A549 (cell line): ENCODE results near the gene ALDH1A1.

Source experiments
- CBX8 ChIP-seq: fragments of 200-600 bp; sonication (generic); IDR thresholded peaks from 2 replicates; pipeline ENCODE4 v1.6.1; 2016
- CEBPB ChIP-seq, 2 experiments: fragments of >200 bp in 1 of 2; sonication (Bioruptor Twin) in 1 of 2; formaldehyde crosslinking in 1 of 2; IDR thresholded peaks; 2 replicates each; pipeline ENCODE4 v1.6.1; 2012 to 2016
- EP300 ChIP-seq, 2 experiments: fragments of >200 bp; sonication (Bioruptor Twin); formaldehyde crosslinking; IDR thresholded peaks; 2 replicates in 1 of 2; 3 replicates in 1 of 2; pipeline ENCODE4 v1.6.1; 2016 to 2017
- HOXB13 ChIP-seq: fragments of 250-450 bp; sonication (Bioruptor Pico); IDR thresholded peaks from 2 replicates; pipeline ENCODE4 v1.5.0; 2020; ENCODE audit warnings: low read depth, mild to moderate bottlenecking, moderate library complexity
- JUN ChIP-seq, 2 experiments: fragments of >200 bp; sonication (Bioruptor Twin); formaldehyde crosslinking; IDR thresholded peaks; 2 replicates in 1 of 2; 3 replicates in 1 of 2; pipeline ENCODE4 v1.6.1; 2016 to 2017
- JUNB ChIP-seq: fragments of >200 bp; sonication (Bioruptor Twin); formaldehyde crosslinking; IDR thresholded peaks from 2 replicates; pipeline ENCODE4 v1.6.1; 2016
- MAFK ChIP-seq: fragments of 450-650 bp; IDR thresholded peaks from 2 replicates; pipeline ENCODE4 v1.6.1; 2014; ENCODE audit not compliant: partially characterized antibody
- POLR2A ChIP-seq: IDR thresholded peaks from 2 replicates; pipeline ENCODE4 v1.6.1; 2012; ENCODE audit warnings: mild to moderate bottlenecking, low read length
- RAD21 ChIP-seq, 2 experiments: fragments of >200 bp in 1 of 2; sonication (Bioruptor Twin) in 1 of 2; formaldehyde crosslinking in 1 of 2; IDR thresholded peaks in 1 of 2; conservative IDR thresholded peaks in 1 of 2; 2 replicates in 1 of 2; 3 replicates in 1 of 2; pipeline ENCODE4 v1.6.1; 2012 to 2018; ENCODE audit warnings: inconsistent platforms in 1 of 2
- RNF2 ChIP-seq: fragments of 200-600 bp; sonication (generic); IDR thresholded peaks from 2 replicates; pipeline ENCODE4 v1.6.1; 2016; ENCODE audit warnings: low read depth, mild to moderate bottlenecking, antibody characterized with exemption, moderate library complexity, borderline replicate concordance
- TF ChIP-seq, protein P1 (sequence below): fragments of >200 bp; sonication (Bioruptor Twin); formaldehyde crosslinking; IDR thresholded peaks from 3 replicates; pipeline ENCODE4 v1.5.1; 2016
- TF ChIP-seq, protein P2 (sequence below): IDR thresholded peaks from 2 replicates; pipeline ENCODE4 v1.6.1; 2012

DNA sequence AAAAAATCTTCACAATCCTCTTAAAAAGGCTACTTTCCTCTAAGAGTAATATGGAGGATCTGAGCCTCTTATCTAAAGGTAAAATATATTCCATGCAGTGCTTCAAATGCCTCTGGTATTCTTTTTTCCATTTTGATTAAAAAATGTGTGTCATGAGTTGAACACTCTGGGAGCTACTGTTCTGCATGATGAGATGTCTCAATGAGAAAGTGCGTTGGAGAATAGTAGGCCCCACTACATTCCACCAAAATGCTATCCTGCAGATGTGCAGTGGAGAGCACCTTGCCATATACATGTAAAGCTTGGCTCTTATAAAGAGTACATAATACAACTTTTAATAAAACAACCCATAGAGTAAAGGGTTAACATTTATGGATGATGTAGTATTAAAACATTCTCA is 26.3 kb downstream of the ALDH1A1 start:
- TF ChIP-seq CBX8 (no peak), EP300 (IDR thresholded peaks at IDR 0.05) (no peak), CEBPB (IDR thresholded peaks at IDR 0.05) (no peak), JUN (IDR thresholded peaks at IDR 0.05) (peak in 1 of 2 experiments; percentile 1; a peak in 1 of 5 replicates), HOXB13 (no peak), MAFK (no peak), RNF2 (no peak), POLR2A (no peak), JUNB (no peak), RAD21 (conservative IDR thresholded peaks at IDR 0.05 in 1 of 2, IDR thresholded peaks at IDR 0.05 in 1 of 2) (no peak)
- TF ChIP-seq, protein P1, sequence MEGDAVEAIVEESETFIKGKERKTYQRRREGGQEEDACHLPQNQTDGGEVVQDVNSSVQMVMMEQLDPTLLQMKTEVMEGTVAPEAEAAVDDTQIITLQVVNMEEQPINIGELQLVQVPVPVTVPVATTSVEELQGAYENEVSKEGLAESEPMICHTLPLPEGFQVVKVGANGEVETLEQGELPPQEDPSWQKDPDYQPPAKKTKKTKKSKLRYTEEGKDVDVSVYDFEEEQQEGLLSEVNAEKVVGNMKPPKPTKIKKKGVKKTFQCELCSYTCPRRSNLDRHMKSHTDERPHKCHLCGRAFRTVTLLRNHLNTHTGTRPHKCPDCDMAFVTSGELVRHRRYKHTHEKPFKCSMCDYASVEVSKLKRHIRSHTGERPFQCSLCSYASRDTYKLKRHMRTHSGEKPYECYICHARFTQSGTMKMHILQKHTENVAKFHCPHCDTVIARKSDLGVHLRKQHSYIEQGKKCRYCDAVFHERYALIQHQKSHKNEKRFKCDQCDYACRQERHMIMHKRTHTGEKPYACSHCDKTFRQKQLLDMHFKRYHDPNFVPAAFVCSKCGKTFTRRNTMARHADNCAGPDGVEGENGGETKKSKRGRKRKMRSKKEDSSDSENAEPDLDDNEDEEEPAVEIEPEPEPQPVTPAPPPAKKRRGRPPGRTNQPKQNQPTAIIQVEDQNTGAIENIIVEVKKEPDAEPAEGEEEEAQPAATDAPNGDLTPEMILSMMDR: no peak
- TF ChIP-seq, protein P2, sequence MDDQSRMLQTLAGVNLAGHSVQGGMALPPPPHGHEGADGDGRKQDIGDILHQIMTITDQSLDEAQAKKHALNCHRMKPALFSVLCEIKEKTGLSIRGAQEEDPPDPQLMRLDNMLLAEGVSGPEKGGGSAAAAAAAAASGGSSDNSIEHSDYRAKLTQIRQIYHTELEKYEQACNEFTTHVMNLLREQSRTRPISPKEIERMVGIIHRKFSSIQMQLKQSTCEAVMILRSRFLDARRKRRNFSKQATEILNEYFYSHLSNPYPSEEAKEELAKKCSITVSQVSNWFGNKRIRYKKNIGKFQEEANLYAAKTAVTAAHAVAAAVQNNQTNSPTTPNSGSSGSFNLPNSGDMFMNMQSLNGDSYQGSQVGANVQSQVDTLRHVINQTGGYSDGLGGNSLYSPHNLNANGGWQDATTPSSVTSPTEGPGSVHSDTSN: no peak
